Chondrocyte (in vitro differentiated cells): ENCODE data around the gene ZNF436. TPM values are rescaled to one million over a fixed set of nuclear protein-coding genes. Genes with fewer than 3 reads are reported as not detected.
"Not testable (repeated sequence)": the region's sequence is repeated elsewhere in the genome, so short reads cannot be mapped to it uniquely, and the experiment has no call there.

Source experiments
- DNase-seq: peaks from one replicate; pipeline ENCODE4 v3.0.0; 2021; ENCODE audit warnings: mixed read lengths, low spot score
- H3K27ac Mint-ChIP-seq: one replicate; pipeline ENCODE4 v1.8.0; 2021; ENCODE audit warnings: mild to moderate bottlenecking, moderate library complexity, mixed read lengths; ENCODE audit not compliant: unreplicated experiment
- H3K27me3 Mint-ChIP-seq: 2 replicates; pipeline ENCODE4 v1.8.0; 2021; ENCODE audit warnings: low read depth, mixed read lengths
- H3K36me3 Mint-ChIP-seq: 2 replicates; pipeline ENCODE4 v1.8.0; 2021; ENCODE audit warnings: low read depth, mixed read lengths
- H3K4me1 Mint-ChIP-seq: 2 replicates; pipeline ENCODE4 v1.8.0; 2021; ENCODE audit warnings: low read depth, mild to moderate bottlenecking, mixed read lengths
- H3K4me3 Mint-ChIP-seq: one replicate; pipeline ENCODE4 v1.8.0; 2021; ENCODE audit warnings: mild to moderate bottlenecking, moderate library complexity, mixed read lengths; ENCODE audit not compliant: unreplicated experiment
- H3K9me3 Mint-ChIP-seq: 2 replicates; pipeline ENCODE4 v1.8.0; 2021; ENCODE audit warnings: low read depth, mixed read lengths
- total RNA-seq: library from RNA; stranded (reverse); gene quantifications from 3 replicates; pipeline ENCODE4 v1.2.1, GENCODE V29; 2021
- TF ChIP-seq, protein P1 (sequence below): fragments of 200-600 bp; sonication (generic); IDR thresholded peaks from 2 replicates; pipeline ENCODE4 v1.5.0; 2021; ENCODE audit warnings: antibody characterized with exemption, mild to moderate bottlenecking, moderate library complexity

The ZNF436 gene
- total RNA-seq, 1 donor from 2014 or later, result 17.0 TPM

DNA sequence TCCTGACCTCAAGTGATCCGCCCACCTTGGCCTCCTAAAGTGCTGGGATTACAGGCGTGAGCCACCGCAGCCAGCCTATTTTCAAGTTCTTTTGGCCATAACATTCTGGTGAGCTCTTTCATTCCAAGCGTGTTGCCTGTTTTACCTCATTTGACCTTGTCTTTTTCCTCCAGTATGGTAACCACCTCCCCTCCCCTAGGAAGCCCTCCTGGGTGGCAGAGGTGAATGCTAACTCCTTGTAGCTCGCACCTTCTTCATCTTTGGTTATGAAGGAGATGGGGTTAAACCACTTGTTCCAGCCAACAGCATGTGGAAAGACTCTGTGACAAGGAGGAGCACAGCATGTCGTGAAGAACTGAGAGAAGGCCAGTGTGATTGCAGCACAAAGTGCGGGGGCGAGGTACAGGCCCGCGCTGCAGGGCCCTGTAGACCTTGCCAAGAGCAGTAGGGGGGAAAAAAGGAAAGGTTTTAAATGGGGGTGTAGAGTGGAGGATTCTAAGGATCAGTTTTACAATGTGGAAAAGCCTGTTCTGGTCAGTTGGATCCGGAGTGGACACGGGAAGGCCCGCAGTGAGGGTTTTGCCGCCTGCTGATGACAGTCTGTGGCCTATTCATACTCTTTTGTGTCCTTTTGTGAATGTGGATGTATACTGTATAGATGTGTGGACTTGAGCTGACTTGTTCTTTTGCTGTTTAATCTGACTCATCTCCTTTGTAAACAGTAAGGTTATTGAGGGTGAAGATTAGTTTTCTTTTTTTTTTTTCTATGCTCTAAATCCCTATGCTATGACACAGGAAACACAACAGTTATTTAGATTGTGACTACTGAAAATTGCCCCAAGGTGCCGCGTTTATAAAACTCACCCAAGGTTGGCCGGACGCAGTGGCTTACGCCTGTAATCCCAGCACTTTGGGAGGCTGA is 7.5 kb upstream of the ZNF436 start:
- no peak for DNase-seq
- no peaks in the 10 kb centered on the region for H3K27me3 Mint-ChIP-seq
- TF ChIP-seq, protein P1, sequence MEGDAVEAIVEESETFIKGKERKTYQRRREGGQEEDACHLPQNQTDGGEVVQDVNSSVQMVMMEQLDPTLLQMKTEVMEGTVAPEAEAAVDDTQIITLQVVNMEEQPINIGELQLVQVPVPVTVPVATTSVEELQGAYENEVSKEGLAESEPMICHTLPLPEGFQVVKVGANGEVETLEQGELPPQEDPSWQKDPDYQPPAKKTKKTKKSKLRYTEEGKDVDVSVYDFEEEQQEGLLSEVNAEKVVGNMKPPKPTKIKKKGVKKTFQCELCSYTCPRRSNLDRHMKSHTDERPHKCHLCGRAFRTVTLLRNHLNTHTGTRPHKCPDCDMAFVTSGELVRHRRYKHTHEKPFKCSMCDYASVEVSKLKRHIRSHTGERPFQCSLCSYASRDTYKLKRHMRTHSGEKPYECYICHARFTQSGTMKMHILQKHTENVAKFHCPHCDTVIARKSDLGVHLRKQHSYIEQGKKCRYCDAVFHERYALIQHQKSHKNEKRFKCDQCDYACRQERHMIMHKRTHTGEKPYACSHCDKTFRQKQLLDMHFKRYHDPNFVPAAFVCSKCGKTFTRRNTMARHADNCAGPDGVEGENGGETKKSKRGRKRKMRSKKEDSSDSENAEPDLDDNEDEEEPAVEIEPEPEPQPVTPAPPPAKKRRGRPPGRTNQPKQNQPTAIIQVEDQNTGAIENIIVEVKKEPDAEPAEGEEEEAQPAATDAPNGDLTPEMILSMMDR, result no peak
- peak overlapping the region; percentile 78 for H3K27ac Mint-ChIP-seq
- H3K4me3 Mint-ChIP-seq, result no peak overlapping the region
- no peaks in the 10 kb centered on the region for H3K9me3 Mint-ChIP-seq
- H3K36me3 Mint-ChIP-seq, result peaks cover 4% of the 10 kb centered on the region
- H3K4me1 Mint-ChIP-seq, result peaks cover 12% of the 10 kb centered on the region

GRCh38 chr1:23374079-23374735 is 4.6 kb upstream of the ZNF436 start:
- not testable (repeated sequence) for DNase-seq, H3K4me3 Mint-ChIP-seq, H3K36me3 Mint-ChIP-seq, H3K9me3 Mint-ChIP-seq, H3K27ac Mint-ChIP-seq, H3K27me3 Mint-ChIP-seq
- H3K4me1 Mint-ChIP-seq, result peaks cover 34% of the 10 kb centered on the region

DNA sequence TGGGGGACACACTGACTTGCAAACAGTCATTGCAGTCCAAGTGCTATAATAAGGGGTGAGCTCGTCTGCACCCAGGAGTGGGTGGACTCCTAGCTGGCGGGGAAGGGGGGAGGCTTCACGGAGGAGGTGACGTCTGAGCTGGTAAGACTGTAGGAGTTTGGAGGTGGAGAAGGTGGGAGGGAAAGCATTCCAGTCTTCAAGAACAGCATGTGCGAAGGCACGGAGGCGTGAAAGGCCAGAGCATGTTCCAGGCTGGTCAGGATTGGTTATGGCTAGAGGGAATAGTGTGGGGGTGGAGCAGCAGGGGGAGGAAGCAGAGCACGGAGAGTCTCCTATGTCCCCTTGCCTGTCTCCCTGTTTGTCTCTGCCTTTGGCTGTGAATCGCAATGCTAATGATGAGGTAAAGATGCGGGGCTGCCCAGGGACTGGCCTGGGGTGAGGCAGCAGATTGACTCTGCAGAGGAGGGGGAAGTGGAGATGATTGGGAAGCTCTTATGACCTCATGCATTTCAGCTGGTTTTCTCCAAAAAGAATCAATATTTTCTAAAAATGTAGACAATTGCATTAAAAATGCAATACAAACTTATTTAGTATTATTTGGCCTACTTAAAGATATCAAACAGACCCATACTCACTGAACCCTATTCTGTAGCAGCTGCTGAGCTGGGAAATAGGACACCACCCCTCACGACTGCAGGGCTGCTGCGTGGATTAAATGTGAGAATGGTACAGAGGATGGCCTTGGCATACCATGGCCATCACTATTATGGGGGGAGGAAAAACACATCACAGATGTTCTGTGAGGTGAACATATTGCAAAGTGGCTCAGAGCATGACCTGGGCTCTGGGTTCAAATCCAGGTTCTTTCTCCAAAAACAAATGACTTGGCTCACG is 2.6 kb upstream of the ZNF436 start:
- H3K9me3 Mint-ChIP-seq, result no peaks in the 10 kb centered on the region
- H3K4me3 Mint-ChIP-seq, result no peak overlapping the region
- TF ChIP-seq, protein P1, result no peak
- no peak overlapping the region for H3K27ac Mint-ChIP-seq
- no peaks in the 10 kb centered on the region for H3K27me3 Mint-ChIP-seq
- peaks cover 36% of the 10 kb centered on the region for H3K4me1 Mint-ChIP-seq
- H3K36me3 Mint-ChIP-seq, result peaks cover 4% of the 10 kb centered on the region
- DNase-seq, result no peak

- Mint-ChIP-seq H3K27ac (peak overlapping the region; percentile 99), H3K4me3 (peak overlapping the region; percentile 83), H3K27me3 (no peaks in the 10 kb centered on the region), H3K4me1 (peaks cover 45% of the 10 kb centered on the region), H3K36me3 (peaks cover 17% of the 10 kb centered on the region), H3K9me3 (peaks cover 6% of the 10 kb centered on the region)
- DNase-seq, result no peak
- TF ChIP-seq, protein P1, result no peak
These were observed 1.3 kb upstream of the ZNF436 start for GRCh38 chr1:23370709-23371584.

DNA sequence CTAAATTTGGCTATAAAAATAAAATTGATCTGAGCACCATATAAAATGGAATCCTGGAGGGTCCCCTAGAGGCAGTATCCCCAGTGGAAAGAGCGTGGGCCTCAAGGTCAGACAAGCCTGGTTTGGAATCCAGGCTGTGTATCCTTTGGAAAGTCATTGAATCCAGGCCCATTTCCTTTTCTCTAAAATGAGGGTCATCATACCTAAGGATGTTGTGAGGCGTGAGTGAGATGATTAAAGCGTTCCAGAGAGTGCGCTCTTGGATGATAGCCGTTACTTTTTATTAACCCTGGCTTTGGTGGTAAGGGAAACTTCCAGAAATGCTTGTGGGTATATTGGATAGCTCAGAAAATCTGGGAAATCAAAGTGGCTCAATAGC is 683 bp upstream of the ZNF436 start:
- Mint-ChIP-seq H3K4me1 (peaks cover 46% of the 10 kb centered on the region), H3K4me3 (peak overlapping the region; percentile 83)
- DNase-seq, result no peak

More for the DNA sequence above, 683 bp upstream of the ZNF436 start:
- Mint-ChIP-seq H3K27ac (peak overlapping the region; percentile 99), H3K36me3 (peaks cover 21% of the 10 kb centered on the region), H3K9me3 (peaks cover 7% of the 10 kb centered on the region), H3K27me3 (no peaks in the 10 kb centered on the region)
- TF ChIP-seq, protein P1, result no peak
